ENCODE results near the gene IGF2BP1.

- no peak for TF ChIP-seq POLR2A (IDR thresholded peaks at IDR 0.05)
- TF ChIP-seq, protein P1, sequence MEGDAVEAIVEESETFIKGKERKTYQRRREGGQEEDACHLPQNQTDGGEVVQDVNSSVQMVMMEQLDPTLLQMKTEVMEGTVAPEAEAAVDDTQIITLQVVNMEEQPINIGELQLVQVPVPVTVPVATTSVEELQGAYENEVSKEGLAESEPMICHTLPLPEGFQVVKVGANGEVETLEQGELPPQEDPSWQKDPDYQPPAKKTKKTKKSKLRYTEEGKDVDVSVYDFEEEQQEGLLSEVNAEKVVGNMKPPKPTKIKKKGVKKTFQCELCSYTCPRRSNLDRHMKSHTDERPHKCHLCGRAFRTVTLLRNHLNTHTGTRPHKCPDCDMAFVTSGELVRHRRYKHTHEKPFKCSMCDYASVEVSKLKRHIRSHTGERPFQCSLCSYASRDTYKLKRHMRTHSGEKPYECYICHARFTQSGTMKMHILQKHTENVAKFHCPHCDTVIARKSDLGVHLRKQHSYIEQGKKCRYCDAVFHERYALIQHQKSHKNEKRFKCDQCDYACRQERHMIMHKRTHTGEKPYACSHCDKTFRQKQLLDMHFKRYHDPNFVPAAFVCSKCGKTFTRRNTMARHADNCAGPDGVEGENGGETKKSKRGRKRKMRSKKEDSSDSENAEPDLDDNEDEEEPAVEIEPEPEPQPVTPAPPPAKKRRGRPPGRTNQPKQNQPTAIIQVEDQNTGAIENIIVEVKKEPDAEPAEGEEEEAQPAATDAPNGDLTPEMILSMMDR (IDR thresholded peaks at IDR 0.05), result no peak
- no peak for TF ChIP-seq EP300 (IDR thresholded peaks at IDR 0.05)
These were observed 72.5 kb downstream of the IGF2BP1 start for GRCh38 chr17:49069585-49070273.

Measured in suprapubic skin (tissue), 3 donors.